SK-N-SH (cell line): ENCODE data around the gene EIPR1. TPM values are rescaled to one million over a fixed set of nuclear protein-coding genes. Genes with fewer than 3 reads are reported as not detected.

Source experiments
- CTCF ChIA-PET: fragments of 300-600, 350-600 bp; formaldehyde crosslinking; extraction: SDS; loops from one replicate; lab custom pipeline; 2021; lab: Yijun Ruan, JAX
- POLR2A ChIA-PET: fragments of 350-600 bp; sonication (Branson Sonifier 250); formaldehyde crosslinking; extraction: SDS; loops from one replicate; lab custom pipeline; 2020; ENCODE audit warnings: antibody characterized with exemption, inconsistent platforms; lab: Yijun Ruan, JAX
- DNase-seq: peaks from one replicate; pipeline ENCODE4 v3.0.0; 2012
- H2AFZ ChIP-seq: fragments of 200-600 bp; sonication (generic); 2 replicates; pipeline ENCODE4 v1.8.1; 2016; ENCODE audit warnings: antibody characterized with exemption, mild to moderate bottlenecking, low read depth
- H3F3A ChIP-seq: fragments of 200-600 bp; sonication (generic); replicated peaks from 2 replicates; pipeline ENCODE3; 2016; ENCODE audit warnings: antibody characterized with exemption, mild to moderate bottlenecking; ENCODE audit not compliant: insufficient read depth
- H3K27ac ChIP-seq, 2 experiments: fragments of 200-500 bp in 1 of 2; fragments of 200-600 bp in 1 of 2; sonication (Bioruptor generic) in 1 of 2; sonication (generic), shearing (Covaris generic) in 1 of 2; 2 replicates each; pipeline versions ENCODE4 v1.5.1 to v1.6.1; 2014 to 2016; ENCODE audit warnings: low read depth in 2 of 2, inconsistent platforms in 1 of 2, low read length in 1 of 2, mild to moderate bottlenecking in 1 of 2, mixed read lengths in 1 of 2
- H3K27me3 ChIP-seq: fragments of 200-600 bp; sonication (generic), shearing (Covaris generic); 2 replicates; pipeline ENCODE4 v1.6.1; 2016; ENCODE audit warnings: mixed run types; ENCODE audit not compliant: insufficient read depth
- H3K36me3 ChIP-seq, 2 experiments: fragments of 200-500 bp in 1 of 2; fragments of 200-600 bp in 1 of 2; sonication (Bioruptor generic) in 1 of 2; sonication (generic) in 1 of 2; replicated peaks in 1 of 2; 2 replicates each; pipeline versions ENCODE3 to v1.5.1; 2014 to 2016; ENCODE audit warnings: low read length in 1 of 2, mild to moderate bottlenecking in 1 of 2; ENCODE audit not compliant: insufficient read depth in 2 of 2, control insufficient read depth in 1 of 2
- H3K4me1 ChIP-seq, 2 experiments: fragments of 200-500 bp in 1 of 2; fragments of 200-600 bp in 1 of 2; sonication (Bioruptor generic) in 1 of 2; sonication (generic), shearing (Covaris generic) in 1 of 2; 2 replicates each; pipeline versions ENCODE4 v1.5.1 to v1.6.1; 2014 to 2016; ENCODE audit warnings: low read depth in 1 of 2, low read length in 1 of 2, mixed run types in 1 of 2; ENCODE audit not compliant: insufficient read depth in 2 of 2, control insufficient read depth in 1 of 2
- H3K4me2 ChIP-seq: fragments of 200-600 bp; sonication (generic), shearing (Covaris generic); 2 replicates; pipeline ENCODE4 v1.6.1; 2017; ENCODE audit warnings: mixed run types
- H3K4me3 ChIP-seq, 2 experiments: fragments of 200-500 bp in 1 of 2; fragments of 200-600 bp in 1 of 2; sonication (Bioruptor generic) in 1 of 2; sonication (generic), shearing (Covaris generic) in 1 of 2; 2 replicates each; pipeline versions ENCODE4 v1.5.1 to v1.8.1; 2014 to 2016; ENCODE audit warnings: low read depth in 2 of 2, inconsistent platforms in 1 of 2, low read length in 1 of 2, mild to moderate bottlenecking in 1 of 2, mixed read lengths in 1 of 2, moderate library complexity in 1 of 2
- H3K79me2 ChIP-seq: fragments of 200-600 bp; sonication (generic); 2 replicates; pipeline ENCODE4 v1.8.1; 2017; ENCODE audit warnings: mild to moderate bottlenecking; ENCODE audit not compliant: insufficient read depth
- H3K9ac ChIP-seq: fragments of 200-600 bp; sonication (generic); 2 replicates; pipeline ENCODE4 v1.6.1; 2017; ENCODE audit warnings: mixed run types
- H3K9me2 ChIP-seq: fragments of 200-600 bp; sonication (generic); 2 replicates; pipeline ENCODE4 v1.6.1; 2017; ENCODE audit warnings: mixed run types
- H3K9me3 ChIP-seq: fragments of 200-600 bp; sonication (generic); 2 replicates; pipeline ENCODE4 v1.6.1; 2017; ENCODE audit warnings: mixed run types, mild to moderate bottlenecking, moderate library complexity
- H4K20me1 ChIP-seq: fragments of 200-600 bp; sonication (generic); 2 replicates; pipeline ENCODE4 v1.6.1; 2017; ENCODE audit warnings: mild to moderate bottlenecking, mixed run types; ENCODE audit not compliant: insufficient read depth
- CTCF ChIP-seq: fragments of 200-600 bp; sonication (generic); IDR thresholded peaks from 2 replicates; pipeline ENCODE4 v1.6.1; 2017; ENCODE audit warnings: antibody characterized with exemption, mild to moderate bottlenecking, moderate library complexity
- EZH2phosphoT487 ChIP-seq: fragments of 200-600 bp; sonication (generic); IDR thresholded peaks from 2 replicates; pipeline ENCODE4 v1.6.1; 2017; ENCODE audit warnings: low read depth, mixed run types, mild to moderate bottlenecking, antibody characterized with exemption, moderate library complexity, borderline replicate concordance
- FOXM1 ChIP-seq: IDR thresholded peaks from 2 replicates; pipeline ENCODE4 v1.4.0; 2012; ENCODE audit warnings: low read depth, mild to moderate bottlenecking
- RAD21 ChIP-seq: IDR thresholded peaks from 2 replicates; pipeline ENCODE4 v1.6.1; 2012; ENCODE audit warnings: mild to moderate bottlenecking, low read length
- REST ChIP-seq: IDR thresholded peaks from 2 replicates; pipeline ENCODE4 v1.6.1; 2012; ENCODE audit warnings: mild to moderate bottlenecking, low read depth, low read length, moderate library complexity
- TAF1 ChIP-seq: IDR thresholded peaks from 2 replicates; pipeline ENCODE4 v1.6.1; 2012; ENCODE audit warnings: low read depth, mild to moderate bottlenecking, low read length, moderate library complexity, borderline replicate concordance
- TCF12 ChIP-seq: IDR thresholded peaks from 2 replicates; pipeline ENCODE4 v1.4.0; 2012
- USF1 ChIP-seq: IDR thresholded peaks from 2 replicates; pipeline ENCODE4 v1.4.0; 2012; ENCODE audit warnings: low read depth, borderline replicate concordance
- WGBS: methylation state at CpG from one replicate; pipeline ENCODE4 v1.1.6; 2017; ENCODE audit warnings: low lambda C conversion rate; 5-methylcytosine and 5-hydroxymethylcytosine counted together
- polyA plus RNA-seq, 3 experiments: library from polyadenylated mRNA; depleted of rRNA; stranded (reverse); fragments of >200 nt; gene quantifications; 2 replicates each; pipeline ENCODE4 v1.2.3, GENCODE V29; 2012

EIPR1 gene
- polyA plus RNA-seq, 1 of the 3 experiments (the other 2 are of a cell fraction) = 85.9 TPM

GRCh38 chr2:3377612-3378432 is at the start of gene EIPR1 (continued):
- TF ChIP-seq REST = peak; percentile 68

- no peaks in the 10 kb centered on the region for H3F3A ChIP-seq
- H3K4me3 ChIP-seq = no peak overlapping the region
- H3K27ac ChIP-seq = peak overlapping the region in 1 of 2 experiments; percentile 43; a peak in 1 of 4 replicates
- H3K36me3 ChIP-seq = peaks cover 48 to 89% of the 10 kb centered on the region in 2 experiments
- CTCF ChIA-PET = interaction anchor here (0.6 to 8.9 kb wide), 8 partner anchors 13 to 46 kb away, joined by 3 to 132 read pairs (median 4); no protein-coding TSS in a partner anchor
- no peaks in the 10 kb centered on the region for H3K9me3 ChIP-seq
- H3K9me2 ChIP-seq = no peaks in the 10 kb centered on the region
- no peak overlapping the region for H3K9ac ChIP-seq
- peaks cover 5 to 25% of the 10 kb centered on the region in 2 experiments; a peak in 2 of 4 replicates for H3K4me1 ChIP-seq
- no peak overlapping the region for H3K4me2 ChIP-seq
- no peaks in the 10 kb centered on the region for H3K27me3 ChIP-seq
- TF ChIP-seq TCF12 (no peak), FOXM1 (no peak), RAD21 (no peak), CTCF (no peak), TAF1 (no peak), USF1 (no peak), EZH2phosphoT487 (no peak)
- DNase-seq = no peak
- H3K79me2 ChIP-seq = peaks cover 7% of the 10 kb centered on the region; the same call in 1 of the 2 replicates
- H4K20me1 ChIP-seq = no peaks in the 10 kb centered on the region
- POLR2A ChIA-PET = interaction anchor here (0.8 kb wide), 1 partner anchor 49 kb away, joined by 3 read pairs; the partner anchor contains the start of gene EIPR1
- WGBS = 91% methylated on average over 6 of the region's 6 CpGs
- no peak overlapping the region for H2AFZ ChIP-seq
Measured at GRCh38 chr2:3427272-3427671, 49.7 kb upstream of the EIPR1 start.
